Measurements from ENCODE around the gene BSDC1. TPM values are rescaled to one million over a fixed set of nuclear protein-coding genes. Genes with fewer than 3 reads are reported as not detected.

BSDC1 gene
- total RNA-seq, 2 experiments from 2014 or later, result 37.3 to 38.5 TPM

Other genes starting within 250 kb of the BSDC1 start
- gene TXLNA, start 214.8 kb downstream of the BSDC1 start, total RNA-seq, result 10 to 100 TPM; 79.7 to 79.8 TPM
- 10 to 100 TPM; 71.4 to 72.8 TPM for gene CCDC28B, start 193.8 kb downstream of the BSDC1 start, total RNA-seq
- gene IQCC, start 188.8 kb downstream of the BSDC1 start, total RNA-seq, result 1 to 10 TPM; 6.1 to 6.3 TPM
- not detected for gene DCDC2B, start 185.4 kb downstream of the BSDC1 start, total RNA-seq
- 10 to 100 TPM; 10.6 TPM for gene TMEM234, start 172.1 kb downstream of the BSDC1 start, total RNA-seq
- gene EIF3I, start 172.0 kb downstream of the BSDC1 start, total RNA-seq, result 100 to 1,000 TPM; 194 to 196 TPM
- under 1 TPM; 0.78 to 0.90 TPM for gene FAM167B, start 147.2 kb downstream of the BSDC1 start, total RNA-seq
- gene LCK, start 143.2 kb downstream of the BSDC1 start, total RNA-seq, result 100 to 1,000 TPM; 464 to 488 TPM
- gene HDAC1, start 102.4 kb downstream of the BSDC1 start, total RNA-seq, result 100 to 1,000 TPM; 219 to 227 TPM
- 10 to 100 TPM; 23.1 to 26.1 TPM for gene MARCKSL1, start 58.2 kb downstream of the BSDC1 start, total RNA-seq
- gene FAM229A, start 32.0 kb downstream of the BSDC1 start, total RNA-seq, result 1 to 10 TPM; 2.6 to 3.2 TPM
- under 1 TPM in 1 of 2 experiments, not detected in 1; 0.21 TPM for gene TSSK3, start 31.9 kb downstream of the BSDC1 start, total RNA-seq
- gene ZBTB8B, start 70.6 kb upstream of the BSDC1 start, total RNA-seq, result not detected
- under 1 TPM; 0.11 to 0.18 TPM for gene ZBTB8A, start 145.0 kb upstream of the BSDC1 start, total RNA-seq